Measurements from ENCODE around the gene C6orf141.

DNA sequence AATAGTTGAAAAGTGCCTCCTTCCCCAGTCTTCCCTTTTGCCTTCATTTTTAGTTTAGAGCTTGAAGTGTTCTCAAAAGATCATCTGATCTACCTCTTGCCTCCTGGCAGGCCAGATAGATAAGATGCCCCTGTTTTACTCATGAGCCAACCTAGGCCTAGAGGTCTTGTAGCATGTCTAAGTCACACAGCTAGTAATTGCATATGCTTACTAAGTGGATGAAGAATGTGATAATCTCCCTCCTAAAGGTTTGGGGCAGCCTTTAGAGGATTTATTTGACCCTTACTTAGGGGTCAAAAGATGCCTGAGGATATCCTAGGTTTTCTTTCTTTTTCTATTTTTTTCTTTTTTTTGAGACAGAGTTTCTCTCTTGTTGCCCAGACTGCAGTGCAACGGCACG, 2.1 kb downstream of the C6orf141 start:
- TF ChIP-seq CTCF (optimal IDR thresholded peaks at IDR 0.05 in 1 of 3, IDR thresholded peaks at IDR 0.05 in 1 of 3, conservative IDR thresholded peaks at IDR 0.05 in 1 of 3; ENCODE audit: extremely low read depth in 1 of 3, insufficient read depth in 2 of 3, low read length in 3 of 3) = no peak
- no peak for TF ChIP-seq EZH2 (IDR thresholded peaks at IDR 0.05; ENCODE audit: low read length)

All from keratinocyte (primary cell).